HS-27A (cell line): ENCODE results near the gene ZNF804B.

Experiments used
- DNase-seq: peaks from one replicate; pipeline ENCODE4 v3.0.0-alpha.2; 2012; ENCODE audit warnings: low read depth, missing footprints

ZNF804B gene

GRCh38 chr7:88967432-88967831, 207.9 kb downstream of the ZNF804B start:
- DNase-seq = no peak

GRCh38 chr7:88969167-88969566, 209.7 kb downstream of the ZNF804B start:
- no peak for DNase-seq

GRCh38 chr7:88985295-88985694, 225.8 kb downstream of the ZNF804B start:
- no peak for DNase-seq

- DNase-seq = no peak
These were observed 241.8 kb downstream of the ZNF804B start for GRCh38 chr7:89001306-89001705.

GRCh38 chr7:89002981-89003956, 243.8 kb downstream of the ZNF804B start:
- no peak for DNase-seq

- DNase-seq = no peak
These were observed 252.5 kb downstream of the ZNF804B start for GRCh38 chr7:89012016-89012415.

- DNase-seq = no peak
These were observed 258.2 kb downstream of the ZNF804B start for GRCh38 chr7:89017695-89018094.

- no peak for DNase-seq
These were observed 262.2 kb downstream of the ZNF804B start for GRCh38 chr7:89021741-89022140.

GRCh38 chr7:89023206-89023605, 263.7 kb downstream of the ZNF804B start:
- no peak for DNase-seq

GRCh38 chr7:89023877-89024276, 264.4 kb downstream of the ZNF804B start:
- no peak for DNase-seq

- no peak for DNase-seq
These were observed 268.3 kb downstream of the ZNF804B start for GRCh38 chr7:89027781-89028180.

GRCh38 chr7:89028319-89028718, 268.8 kb downstream of the ZNF804B start:
- DNase-seq = no peak

- no peak for DNase-seq
These were observed 270.4 kb downstream of the ZNF804B start for GRCh38 chr7:89029864-89030263.

GRCh38 chr7:89041240-89041639, 281.7 kb downstream of the ZNF804B start:
- DNase-seq = no peak

GRCh38 chr7:89042940-89043339, 283.4 kb downstream of the ZNF804B start:
- no peak for DNase-seq

GRCh38 chr7:89049043-89049442, 289.5 kb downstream of the ZNF804B start:
- no peak for DNase-seq

- DNase-seq = no peak
These were observed 293.6 kb downstream of the ZNF804B start for GRCh38 chr7:89053130-89053529.

GRCh38 chr7:89054361-89054760, 294.9 kb downstream of the ZNF804B start:
- no peak for DNase-seq

GRCh38 chr7:89060234-89060633, 300.7 kb downstream of the ZNF804B start:
- no peak for DNase-seq

- DNase-seq = no peak
These were observed 305.3 kb downstream of the ZNF804B start for GRCh38 chr7:89064831-89065230.

GRCh38 chr7:89067048-89067447, 307.5 kb downstream of the ZNF804B start:
- no peak for DNase-seq

GRCh38 chr7:89072081-89072480, 312.6 kb downstream of the ZNF804B start:
- DNase-seq = no peak

- DNase-seq = no peak
These were observed 314.3 kb downstream of the ZNF804B start for GRCh38 chr7:89073776-89074175.

GRCh38 chr7:89077992-89078391, 318.5 kb downstream of the ZNF804B start:
- no peak for DNase-seq
